Body of pancreas (tissue), 4 donors: ENCODE measurements around the gene JUN.

Experiments
- CTCF ChIP-seq, 7 experiments: fragments of 450-650 bp in 4 of 7; fragments of 200-600 bp in 3 of 7; sonication (generic) in 3 of 7; IDR thresholded peaks; one replicate each; pipeline ENCODE4 v1.5.1; 2016 to 2019; ENCODE audit warnings: antibody characterized with exemption in 7 of 7
- POLR2A ChIP-seq, 3 donors: fragments of 450-650 bp; IDR thresholded peaks; one replicate each; pipeline ENCODE4 v1.6.1; 2016; ENCODE audit warnings: antibody characterized with exemption in 3 of 3, mild to moderate bottlenecking in 2 of 3

- TF ChIP-seq CTCF (IDR thresholded peaks at IDR 0.05), result no peak
- peak in 2 of 3 donors; percentile 31 to 50 for TF ChIP-seq POLR2A (IDR thresholded peaks at IDR 0.05)
Measured at GRCh38 chr1:58814251-58815068, 30.6 kb upstream of the JUN start.
